Osteocyte (in vitro differentiated cells): Measurements from ENCODE around the gene GIMAP5. TPM values are rescaled to one million over a fixed set of nuclear protein-coding genes. Genes with fewer than 3 reads are reported as not detected.

Experiments
- DNase-seq: peaks from one replicate; pipeline ENCODE4 v3.0.0; 2021; ENCODE audit warnings: mixed read lengths; ENCODE audit not compliant: unreplicated experiment; ENCODE audit errors: extremely low spot score
- H3K27ac Mint-ChIP-seq: one replicate; pipeline ENCODE4 v1.8.0; 2021; ENCODE audit warnings: mild to moderate bottlenecking, mixed read lengths; ENCODE audit not compliant: unreplicated experiment
- H3K27me3 Mint-ChIP-seq: one replicate; pipeline ENCODE4 v1.8.0; 2021; ENCODE audit warnings: mixed read lengths; ENCODE audit not compliant: unreplicated experiment
- H3K36me3 Mint-ChIP-seq: one replicate; pipeline ENCODE4 v1.8.0; 2021; ENCODE audit warnings: mixed read lengths; ENCODE audit not compliant: unreplicated experiment
- H3K4me1 Mint-ChIP-seq: one replicate; pipeline ENCODE4 v1.8.0; 2021; ENCODE audit warnings: mixed read lengths; ENCODE audit not compliant: unreplicated experiment
- H3K4me3 Mint-ChIP-seq: one replicate; pipeline ENCODE4 v1.8.0; 2021; ENCODE audit warnings: mild to moderate bottlenecking, moderate library complexity, mixed read lengths; ENCODE audit not compliant: unreplicated experiment
- H3K9me3 Mint-ChIP-seq: one replicate; pipeline ENCODE4 v1.8.0; 2021; ENCODE audit warnings: mixed read lengths; ENCODE audit not compliant: unreplicated experiment
- CTCF ChIP-seq: fragments of 200-600 bp; sonication (generic); IDR thresholded peaks from 2 replicates; pipeline ENCODE4 v1.5.0; 2021; ENCODE audit warnings: antibody characterized with exemption, mild to moderate bottlenecking, moderate library complexity
- total RNA-seq: library from RNA; stranded (reverse); gene quantifications from 2 replicates; pipeline ENCODE4 v1.2.1, GENCODE V29; 2021

GIMAP5 gene
- total RNA-seq, 1 donor from 2014 or later: not detected

GRCh38 chr7:150784954-150785353, 47.7 kb downstream of the GIMAP5 start:
- TF ChIP-seq CTCF: no peak
- Mint-ChIP-seq H3K4me1 (no peaks in the 10 kb centered on the region), H3K4me3 (no peak overlapping the region), H3K36me3 (no peaks in the 10 kb centered on the region), H3K9me3 (no peaks in the 10 kb centered on the region), H3K27ac (no peak overlapping the region), H3K27me3 (peaks cover 12% of the 10 kb centered on the region)
- no peak for DNase-seq

GRCh38 chr7:150787321-150788281, 50.4 kb downstream of the GIMAP5 start:
- no peak for DNase-seq
- Mint-ChIP-seq H3K27me3 (peaks cover 7% of the 10 kb centered on the region), H3K4me1 (no peaks in the 10 kb centered on the region)

GRCh38 chr7:150788474-150789269, 51.5 kb downstream of the GIMAP5 start:
- no peaks in the 10 kb centered on the region for H3K36me3 Mint-ChIP-seq
- no peaks in the 10 kb centered on the region for H3K9me3 Mint-ChIP-seq
- H3K4me3 Mint-ChIP-seq: no peak overlapping the region
- no peak for TF ChIP-seq CTCF
- H3K4me1 Mint-ChIP-seq: no peaks in the 10 kb centered on the region
- no peak overlapping the region for H3K27ac Mint-ChIP-seq
- DNase-seq: no peak
- H3K27me3 Mint-ChIP-seq: peaks cover 3% of the 10 kb centered on the region

More at GRCh38 chr7:150787321-150788281, 50.4 kb downstream of the GIMAP5 start:
- H3K36me3 Mint-ChIP-seq: no peaks in the 10 kb centered on the region
- no peaks in the 10 kb centered on the region for H3K9me3 Mint-ChIP-seq
- H3K4me3 Mint-ChIP-seq: no peak overlapping the region
- no peak overlapping the region for H3K27ac Mint-ChIP-seq
- no peak for TF ChIP-seq CTCF

GRCh38 chr7:150790416-150791075, 53.3 kb downstream of the GIMAP5 start:
- H3K27me3 Mint-ChIP-seq: no peaks in the 10 kb centered on the region
- TF ChIP-seq CTCF: no peak
- H3K4me1 Mint-ChIP-seq: no peaks in the 10 kb centered on the region
- no peak for DNase-seq
- no peaks in the 10 kb centered on the region for H3K9me3 Mint-ChIP-seq
- H3K36me3 Mint-ChIP-seq: no peaks in the 10 kb centered on the region
- no peak overlapping the region for H3K4me3 Mint-ChIP-seq
- no peak overlapping the region for H3K27ac Mint-ChIP-seq
